Keratinocyte (primary cell): Measurements from ENCODE around the gene ZDHHC12. TPM values are rescaled to one million over a fixed set of nuclear protein-coding genes. Genes with fewer than 3 reads are reported as not detected.

Experiments
- DNase-seq: peaks from one replicate; pipeline ENCODE4 v3.0.0-alpha.2; 2011; ENCODE audit warnings: low read depth, missing footprints, low spot score
- FAIRE-seq: peaks from 2 replicates; lab custom pipeline; 2011; peaks lifted over from hg19 to GRCh38; lab: Jason Lieb, UNC
- H2AFZ ChIP-seq: 2 replicates; pipeline ENCODE4 v1.6.0; 2012; ENCODE audit warnings: low read length, control low read depth, inconsistent platforms; ENCODE audit not compliant: control insufficient read depth
- H3K27ac ChIP-seq: 2 replicates; pipeline ENCODE4 v1.5.1; 2011; ENCODE audit warnings: low read length; ENCODE audit not compliant: control insufficient read depth, insufficient read depth
- H3K27me3 ChIP-seq: 3 replicates; pipeline ENCODE4 v1.6.0; 2011; ENCODE audit warnings: low read length; ENCODE audit not compliant: control insufficient read depth, insufficient read depth; ENCODE audit errors: extremely low read depth
- H3K36me3 ChIP-seq, 2 experiments: 2 replicates in 1 of 2; 3 replicates in 1 of 2; pipeline ENCODE4 v1.5.1; 2011; ENCODE audit warnings: low read length in 2 of 2, mild to moderate bottlenecking in 1 of 2; ENCODE audit not compliant: control insufficient read depth in 2 of 2, insufficient read depth in 2 of 2; ENCODE audit errors: extremely low read depth in 1 of 2
- H3K4me1 ChIP-seq: 3 replicates; pipeline ENCODE4 v1.5.1; 2011; ENCODE audit warnings: low read length; ENCODE audit not compliant: control insufficient read depth, insufficient read depth; ENCODE audit errors: extremely low read depth
- H3K4me2 ChIP-seq: 3 replicates; pipeline ENCODE4 v1.6.0; 2011; ENCODE audit warnings: low read depth, low read length; ENCODE audit not compliant: control insufficient read depth, insufficient read depth; ENCODE audit errors: extremely low read depth
- H3K4me3 ChIP-seq, 3 experiments: fragments of 200-600 bp in 1 of 3; sonication (generic) in 1 of 3; 2 replicates in 2 of 3; 3 replicates in 1 of 3; pipeline ENCODE4 v1.5.1; 2011 to 2016; ENCODE audit warnings: low read length in 3 of 3, mild to moderate bottlenecking in 3 of 3, control low read depth in 2 of 3, inconsistent platforms in 1 of 3, low read depth in 1 of 3, mixed read lengths in 1 of 3, mixed run types in 1 of 3, moderate library complexity in 1 of 3; ENCODE audit not compliant: control insufficient read depth in 2 of 3, insufficient read depth in 2 of 3; ENCODE audit errors: extremely low read depth in 1 of 3
- H3K79me2 ChIP-seq: 2 replicates; pipeline ENCODE4 v1.6.0; 2012; ENCODE audit warnings: low read length; ENCODE audit not compliant: control insufficient read depth, insufficient read depth
- H3K9ac ChIP-seq: 3 replicates; pipeline ENCODE4 v1.6.0; 2011; ENCODE audit warnings: low read length; ENCODE audit not compliant: control insufficient read depth, insufficient read depth; ENCODE audit errors: extremely low read depth
- H3K9me1 ChIP-seq: 3 replicates; pipeline ENCODE4 v1.6.0; 2011; ENCODE audit warnings: low read length; ENCODE audit not compliant: control insufficient read depth, insufficient read depth; ENCODE audit errors: extremely low read depth
- H3K9me3 ChIP-seq: 2 replicates; pipeline ENCODE4 v1.5.1; 2012; ENCODE audit warnings: low read depth, low read length; ENCODE audit not compliant: control insufficient read depth
- H4K20me1 ChIP-seq: 3 replicates; pipeline ENCODE4 v1.6.0; 2011; ENCODE audit warnings: low read length; ENCODE audit not compliant: control insufficient read depth, insufficient read depth; ENCODE audit errors: extremely low read depth
- CTCF ChIP-seq, 3 experiments: IDR thresholded peaks in 1 of 3; conservative IDR thresholded peaks in 1 of 3; optimal IDR thresholded peaks in 1 of 3; 2 replicates in 2 of 3; 3 replicates in 1 of 3; pipeline versions ENCODE3 to v1.5.1; 2011; ENCODE audit warnings: low read length in 3 of 3, mild to moderate bottlenecking in 3 of 3, moderate library complexity in 2 of 3, control low read depth in 1 of 3, inconsistent platforms in 1 of 3; ENCODE audit not compliant: insufficient read depth in 2 of 3; ENCODE audit errors: extremely low read depth in 1 of 3
- EZH2 ChIP-seq: IDR thresholded peaks from one replicate; pipeline ENCODE4 v1.6.1; 2012; ENCODE audit warnings: inconsistent platforms, mild to moderate bottlenecking, low read length, moderate library complexity
- dilution Hi-C: fragments of 300-500 bp; cut with MboI; formaldehyde crosslinking; loops from one replicate; pipeline ENCODE4 v1.7.0; 2020; ENCODE audit warnings: low sequenced_read_pairs; ENCODE audit not compliant: extremely low pct_ligation_motif_present
- polyA plus RNA-seq, 5 experiments: library from polyadenylated mRNA; depleted of rRNA in 3 of 5; stranded (reverse) in 3 of 5; stranded (forward) in 1 of 5; unstranded in 1 of 5; fragments of >200 nt; gene quantifications; 1 replicate in 1 of 5; 2 replicates in 3 of 5; 3 replicates in 1 of 5; pipeline versions ENCODE4 v1.2.1 to v1.2.3, GENCODE V29; 2011 to 2012; ENCODE audit warnings: missing spikeins in 2 of 5, low read depth in 1 of 5, low replicate concordance in 1 of 5

Gene ZDHHC12
- polyA plus RNA-seq, 1 donor (not counting 4 experiments of a cell fraction or from before 2014, with no cell fraction given): 24.1 TPM

- no peak overlapping the region for H3K4me2 ChIP-seq
- peaks cover 7% of the 10 kb centered on the region for H3K79me2 ChIP-seq
- H4K20me1 ChIP-seq: no peaks in the 10 kb centered on the region
- H3K36me3 ChIP-seq: peaks cover 6% of the 10 kb centered on the region in 2 experiments
- H3K9ac ChIP-seq: no peak overlapping the region
- no peaks in the 10 kb centered on the region for H3K9me3 ChIP-seq
- H3K4me1 ChIP-seq: peaks cover 7% of the 10 kb centered on the region
- DNase-seq: no peak
- no peak overlapping the region for H3K4me3 ChIP-seq
- no peak overlapping the region for H3K27ac ChIP-seq
- H3K9me1 ChIP-seq: no peaks in the 10 kb centered on the region
- dilution Hi-C loops: no loop called here
- H2AFZ ChIP-seq: no peak overlapping the region
- no peaks in the 10 kb centered on the region for H3K27me3 ChIP-seq
- FAIRE-seq: no peak
- TF ChIP-seq CTCF (optimal IDR thresholded peaks at IDR 0.05 in 1 of 3, IDR thresholded peaks at IDR 0.05 in 1 of 3, conservative IDR thresholded peaks at IDR 0.05 in 1 of 3; ENCODE audit: extremely low read depth in 1 of 3, insufficient read depth in 2 of 3, low read length in 3 of 3) (no peak), EZH2 (no peak)
Observed at GRCh38 chr9:128718475-128718874, 5.5 kb downstream of the ZDHHC12 start.

GRCh38 chr9:128718047-128718446 lies 5.9 kb downstream of the ZDHHC12 start:
- no peaks in the 10 kb centered on the region for H3K9me1 ChIP-seq
- dilution Hi-C loops: no loop called here
- H3K9me3 ChIP-seq: no peaks in the 10 kb centered on the region

More at GRCh38 chr9:128718047-128718446, 5.9 kb downstream of the ZDHHC12 start:
- DNase-seq: no peak
- Histone ChIP-seq H3K79me2 (peaks cover 3% of the 10 kb centered on the region), H3K4me2 (no peak overlapping the region), H4K20me1 (no peaks in the 10 kb centered on the region), H3K4me1 (peaks cover 4% of the 10 kb centered on the region), H3K27ac (no peak overlapping the region), H3K4me3 (no peak overlapping the region), H3K36me3 (peaks cover 6% of the 10 kb centered on the region in 2 experiments), H2AFZ (no peak overlapping the region), H3K27me3 (no peaks in the 10 kb centered on the region), H3K9ac (no peak overlapping the region)
- TF ChIP-seq CTCF (optimal IDR thresholded peaks at IDR 0.05 in 1 of 3, IDR thresholded peaks at IDR 0.05 in 1 of 3, conservative IDR thresholded peaks at IDR 0.05 in 1 of 3; ENCODE audit: extremely low read depth in 1 of 3, insufficient read depth in 2 of 3, low read length in 3 of 3) (no peak), EZH2 (no peak)
- no peak for FAIRE-seq
